ENCODE results near the gene ADAMTS20.

- TF ChIP-seq CTCF (IDR thresholded peaks at IDR 0.05; ENCODE audit: low read length) (no peak), EZH2phosphoT487 (IDR thresholded peaks at IDR 0.05; ENCODE audit: low read length) (no peak), EZH2 (optimal IDR thresholded peaks at IDR 0.05; ENCODE audit: low read depth, low read length) (no peak)
Observed at GRCh38 chr12:43480591-43480990, 71.4 kb downstream of the ADAMTS20 start.

All from MM.1S (cell line).